Measurements from ENCODE around the gene GCG.

DNA sequence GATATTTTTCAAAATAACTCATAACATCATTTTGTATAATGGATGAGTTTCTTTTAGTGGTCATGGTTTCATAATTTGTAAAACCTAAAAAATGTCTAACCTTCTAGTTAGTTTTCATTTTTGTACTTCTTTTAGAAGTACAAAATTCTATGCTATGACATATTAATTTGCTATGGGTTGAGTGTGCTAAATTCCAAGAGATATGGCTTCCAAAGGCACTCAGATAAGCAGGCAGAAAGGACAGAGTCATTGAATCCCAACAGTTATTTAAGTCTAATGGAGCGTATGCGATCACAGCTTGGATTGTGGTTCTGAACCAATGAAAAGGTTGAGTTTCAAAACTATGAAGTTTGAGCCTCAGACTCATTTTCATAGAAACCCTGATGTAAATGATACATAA is 37.0 kb downstream of the GCG start:
- TF ChIP-seq SP1 (IDR thresholded peaks at IDR 0.05; ENCODE audit: low read depth, low read length) = no peak
- no peak for TF ChIP-seq BACH1 (IDR thresholded peaks at IDR 0.05; ENCODE audit: borderline replicate concordance)
- TF ChIP-seq, protein P1, sequence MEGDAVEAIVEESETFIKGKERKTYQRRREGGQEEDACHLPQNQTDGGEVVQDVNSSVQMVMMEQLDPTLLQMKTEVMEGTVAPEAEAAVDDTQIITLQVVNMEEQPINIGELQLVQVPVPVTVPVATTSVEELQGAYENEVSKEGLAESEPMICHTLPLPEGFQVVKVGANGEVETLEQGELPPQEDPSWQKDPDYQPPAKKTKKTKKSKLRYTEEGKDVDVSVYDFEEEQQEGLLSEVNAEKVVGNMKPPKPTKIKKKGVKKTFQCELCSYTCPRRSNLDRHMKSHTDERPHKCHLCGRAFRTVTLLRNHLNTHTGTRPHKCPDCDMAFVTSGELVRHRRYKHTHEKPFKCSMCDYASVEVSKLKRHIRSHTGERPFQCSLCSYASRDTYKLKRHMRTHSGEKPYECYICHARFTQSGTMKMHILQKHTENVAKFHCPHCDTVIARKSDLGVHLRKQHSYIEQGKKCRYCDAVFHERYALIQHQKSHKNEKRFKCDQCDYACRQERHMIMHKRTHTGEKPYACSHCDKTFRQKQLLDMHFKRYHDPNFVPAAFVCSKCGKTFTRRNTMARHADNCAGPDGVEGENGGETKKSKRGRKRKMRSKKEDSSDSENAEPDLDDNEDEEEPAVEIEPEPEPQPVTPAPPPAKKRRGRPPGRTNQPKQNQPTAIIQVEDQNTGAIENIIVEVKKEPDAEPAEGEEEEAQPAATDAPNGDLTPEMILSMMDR (IDR thresholded peaks at IDR 0.05 in 2 of 3, conservative IDR thresholded peaks at IDR 0.05 in 1 of 3; ENCODE audit: control insufficient read depth in 2 of 3, extremely low read depth in 1 of 3, insufficient read depth in 1 of 3, low read depth in 3 of 3, low read length in 3 of 3) = no peak
- TF ChIP-seq MYB (IDR thresholded peaks at IDR 0.05; ENCODE audit: borderline replicate concordance, low read depth, low read length) = no peak

Data from GM12878 (cell line).